Transverse colon (tissue), 4 donors: ENCODE measurements around the gene TNFRSF18.

ENCODE experiments used
- EP300 ChIP-seq: sonication (generic); formaldehyde crosslinking; IDR thresholded peaks from one replicate; pipeline ENCODE4 v1.6.1; 2017; ENCODE audit warnings: antibody characterized with exemption, low read depth
- POLR2A ChIP-seq: fragments of 450-650 bp; IDR thresholded peaks from one replicate; pipeline ENCODE4 v1.6.1; 2016; ENCODE audit warnings: antibody characterized with exemption, mild to moderate bottlenecking, moderate library complexity
- POLR2AphosphoS5 ChIP-seq, 3 donors: sonication (generic); formaldehyde crosslinking; IDR thresholded peaks; one replicate each; pipeline ENCODE4 v1.6.1; 2016; ENCODE audit warnings: antibody characterized with exemption in 3 of 3
- TF ChIP-seq, protein P1 (sequence below), 5 experiments: fragments of 200-600 bp in 3 of 5; fragments of 450-650 bp in 2 of 5; sonication (generic) in 3 of 5; IDR thresholded peaks; 1 replicate in 2 of 5; 2 replicates in 3 of 5; pipeline ENCODE4 v1.5.1; 2016 to 2017; ENCODE audit warnings: antibody characterized with exemption in 5 of 5, inconsistent platforms in 3 of 5, mild to moderate bottlenecking in 2 of 5, moderate library complexity in 1 of 5

DNA sequence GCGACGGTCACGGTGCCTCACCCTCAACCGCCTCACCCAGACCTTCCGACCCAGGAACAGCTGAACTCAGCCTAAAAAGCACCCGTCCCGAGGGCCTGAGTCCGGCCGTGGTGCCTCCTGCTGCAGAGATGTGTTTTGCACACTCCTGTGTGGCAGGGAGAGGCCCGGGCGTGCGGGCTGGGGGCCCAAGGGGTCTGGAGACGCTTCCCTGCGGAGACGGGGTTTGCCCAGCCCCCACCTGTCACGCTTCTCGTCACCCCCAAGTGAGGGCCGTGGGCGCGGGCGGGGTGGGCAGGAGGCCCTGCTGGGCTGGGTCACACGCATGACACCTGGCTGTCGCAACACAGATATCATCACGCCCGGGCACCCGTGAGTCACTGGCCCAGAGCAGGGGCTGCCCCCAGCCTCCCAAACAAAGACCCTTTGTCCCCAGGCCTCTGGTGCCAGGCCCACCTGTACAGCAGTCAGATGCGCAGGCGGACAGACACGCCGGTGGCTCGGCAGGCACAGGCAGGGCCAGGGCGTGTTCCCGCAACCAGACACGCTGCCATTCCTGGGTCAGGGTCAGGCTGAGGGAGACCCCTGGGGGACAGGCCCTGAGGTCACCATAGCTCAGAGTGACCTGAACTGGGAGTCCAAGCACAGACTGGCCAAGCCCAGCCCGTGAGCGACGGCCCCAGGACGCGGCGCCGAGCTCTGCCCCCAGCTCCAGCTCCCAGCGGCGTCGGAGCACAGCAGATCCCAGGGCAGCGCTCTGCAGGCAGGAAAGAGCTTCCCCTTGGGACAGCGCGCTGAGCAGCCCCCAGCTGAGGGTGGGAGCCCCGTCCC is 31.7 kb upstream of the TNFRSF18 start:
- TF ChIP-seq, protein P1, sequence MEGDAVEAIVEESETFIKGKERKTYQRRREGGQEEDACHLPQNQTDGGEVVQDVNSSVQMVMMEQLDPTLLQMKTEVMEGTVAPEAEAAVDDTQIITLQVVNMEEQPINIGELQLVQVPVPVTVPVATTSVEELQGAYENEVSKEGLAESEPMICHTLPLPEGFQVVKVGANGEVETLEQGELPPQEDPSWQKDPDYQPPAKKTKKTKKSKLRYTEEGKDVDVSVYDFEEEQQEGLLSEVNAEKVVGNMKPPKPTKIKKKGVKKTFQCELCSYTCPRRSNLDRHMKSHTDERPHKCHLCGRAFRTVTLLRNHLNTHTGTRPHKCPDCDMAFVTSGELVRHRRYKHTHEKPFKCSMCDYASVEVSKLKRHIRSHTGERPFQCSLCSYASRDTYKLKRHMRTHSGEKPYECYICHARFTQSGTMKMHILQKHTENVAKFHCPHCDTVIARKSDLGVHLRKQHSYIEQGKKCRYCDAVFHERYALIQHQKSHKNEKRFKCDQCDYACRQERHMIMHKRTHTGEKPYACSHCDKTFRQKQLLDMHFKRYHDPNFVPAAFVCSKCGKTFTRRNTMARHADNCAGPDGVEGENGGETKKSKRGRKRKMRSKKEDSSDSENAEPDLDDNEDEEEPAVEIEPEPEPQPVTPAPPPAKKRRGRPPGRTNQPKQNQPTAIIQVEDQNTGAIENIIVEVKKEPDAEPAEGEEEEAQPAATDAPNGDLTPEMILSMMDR (IDR thresholded peaks at IDR 0.05), result no peak
- no peak for TF ChIP-seq POLR2AphosphoS5 (IDR thresholded peaks at IDR 0.05)
- no peak for TF ChIP-seq POLR2A
- no peak for TF ChIP-seq EP300
